Measurements from ENCODE around the gene CLN6. TPM values are rescaled to one million over a fixed set of nuclear protein-coding genes. Genes with fewer than 3 reads are reported as not detected.

The CLN6 gene
- total and polyA plus RNA-seq, 2 of the 4 experiments (the other 2 are of a cell fraction), result 6.5 to 31.9 TPM

DNA sequence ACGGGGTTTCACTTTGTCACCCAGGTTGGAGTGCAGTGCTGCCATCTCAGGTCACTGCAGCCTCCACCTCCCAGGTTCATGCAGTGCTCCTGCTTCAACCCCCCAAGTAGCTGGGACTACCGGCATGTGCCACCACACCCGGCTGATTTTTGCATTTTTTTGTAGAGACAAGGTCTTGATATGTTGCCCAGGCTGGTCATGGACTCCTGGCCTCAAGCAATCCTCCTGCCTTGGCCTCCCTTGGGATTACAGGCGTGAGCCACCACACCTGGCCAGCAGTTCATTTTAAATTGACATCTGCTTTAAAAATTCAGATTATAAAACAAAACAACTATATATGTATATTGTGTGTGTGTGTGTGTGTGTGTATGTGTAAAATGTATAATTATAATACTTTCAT is 62.7 kb downstream of the CLN6 start:
- no CpG with 5 or more reads among the region's 4 CpGs for WGBS, 2 experiments (ENCODE audit: extremely low coverage in 2 of 2, insufficient read length in 1 of 2)
- Histone ChIP-seq H3K27me3 (ENCODE audit: control insufficient read depth, insufficient read depth, low read length) (no peaks in the 10 kb centered on the region), H3K4me1 (ENCODE audit: control insufficient read depth, insufficient read depth, low read length) (no peaks in the 10 kb centered on the region), H3K23ac (ENCODE audit: low read depth, low read length) (no peak overlapping the region), H3K18ac (ENCODE audit: low read depth, low read length) (no peak overlapping the region), H2AK5ac (ENCODE audit: low read depth, low read length) (no peak overlapping the region), H3K4me3 (ENCODE audit: insufficient read depth, low read depth, low read length) (no peak overlapping the region), H3K56ac (ENCODE audit: extremely low read depth, insufficient read depth, low read length) (no peak overlapping the region), H4K5ac (ENCODE audit: low read depth, low read length) (no peak overlapping the region), H3K79me1 (ENCODE audit: low read depth in 1 of 2, low read length in 2 of 2) (peaks cover 8 to 15% of the 10 kb centered on the region in 2 experiments; a peak in 2 of 4 replicates), H2BK120ac (ENCODE audit: low read depth, low read length) (no peak overlapping the region), H2BK15ac (ENCODE audit: low read depth, low read length) (no peak overlapping the region), H2AK9ac (replicated peaks; ENCODE audit: low read depth, low read length, poor library complexity) (no peak overlapping the region), H2BK5ac (ENCODE audit: low read depth, low read length, poor library complexity, severe bottlenecking) (no peak overlapping the region), H3K9me1 (ENCODE audit: insufficient read depth, low read length) (no peaks in the 10 kb centered on the region), H3K36me3 (ENCODE audit: control insufficient read depth, insufficient read depth, low read length) (peaks cover 10% of the 10 kb centered on the region; the same call in 1 of the 2 replicates), H3K27ac (ENCODE audit: insufficient read depth, low read length) (no peak overlapping the region), H4K8ac (ENCODE audit: low read depth in 2 of 2, low read length in 2 of 2) (no peak overlapping the region), H3K4ac (ENCODE audit: low read depth, low read length) (no peak overlapping the region), H3K14ac (replicated peaks; ENCODE audit: low read depth, low read length) (no peak overlapping the region), H2AFZ (replicated peaks; ENCODE audit: low read length, poor library complexity) (no peak overlapping the region), H3K9ac (ENCODE audit: low read depth, low read length) (no peak overlapping the region), H4K20me1 (ENCODE audit: insufficient read depth, low read length) (no peaks in the 10 kb centered on the region; the same call in 1 of the 2 replicates), H3K4me2 (ENCODE audit: low read depth, low read length) (no peak overlapping the region), H3K9me3 (ENCODE audit: control insufficient read depth, insufficient read depth, low read length) (no peaks in the 10 kb centered on the region), H4K91ac (ENCODE audit: insufficient read depth, low read depth, low read length) (no peak overlapping the region), H2BK20ac (ENCODE audit: low read depth, low read length) (no peak overlapping the region)
- dilution Hi-C loops (cut with HindIII; ENCODE audit: low sequenced_read_pairs, unreplicated experiment) (no loop called here), in situ Hi-C loops (cut with MboI; ENCODE audit: low sequenced_read_pairs) (no loop called here), intact Hi-C loops (cut with micrococcal nuclease) (no loop called here)
- ChIA-PET CTCF (no interaction called here), POLR2A (ENCODE audit: unreplicated experiment) (no interaction called here)
- ATAC-seq (ENCODE audit: low read depth), result no peak
- no TSS peak for BruUV-seq (replicated peaks)
- no peak for DNase-seq
- TF ChIP-seq SMC3 (IDR thresholded peaks at IDR 0.05; ENCODE audit: low read depth, low read length), result no peak
- TF ChIP-seq RFX5 (IDR thresholded peaks at IDR 0.05; ENCODE audit: low read depth, low read length), result no peak
- no peak for TF ChIP-seq NFE2L2 (IDR thresholded peaks at IDR 0.05; ENCODE audit: low read depth, low read length)
- TF ChIP-seq POLR2A (IDR thresholded peaks at IDR 0.05; ENCODE audit: low read depth, low read length), result no peak
- no peak for TF ChIP-seq FOS (IDR thresholded peaks at IDR 0.05; ENCODE audit: low read depth, low read length)
- no peak for TF ChIP-seq MAZ (IDR thresholded peaks at IDR 0.05; ENCODE audit: borderline replicate concordance, low read depth, low read length)
- TF ChIP-seq RCOR1 (IDR thresholded peaks at IDR 0.05; ENCODE audit: insufficient replicate concordance, low read length), result no peak
- no peak for TF ChIP-seq BHLHE40 (IDR thresholded peaks at IDR 0.05; ENCODE audit: low read depth, low read length)
